IMR-90 (cell line): Measurements from ENCODE around the gene OR1L8. TPM values are rescaled to one million over a fixed set of nuclear protein-coding genes. Genes with fewer than 3 reads are reported as not detected.

Source experiments
- ATAC-seq: fragments of 200-7000 bp; cut with Tn5 transposase; 2 replicates; pipeline ENCODE4 v1.9.1; 2020; ENCODE audit warnings: low read depth, mild to moderate bottlenecking, moderate library complexity
- BruUV-seq: library from RNA; stranded (reverse); fragments of 400-500 nt; replicated peaks from 2 replicates; lab custom pipeline; 2021; lab: Mats Ljungman, UMichigan
- CTCF ChIA-PET: fragments of 300-600 bp; formaldehyde crosslinking; extraction: SDS; loops from one replicate; lab custom pipeline; 2021; ENCODE audit warnings: antibody characterized with exemption; lab: Yijun Ruan, JAX
- POLR2A ChIA-PET: fragments of 300-600 bp; sonication (Branson Sonifier 250); formaldehyde crosslinking; loops from one replicate; lab custom pipeline; 2022; ENCODE audit warnings: antibody characterized with exemption; ENCODE audit not compliant: unreplicated experiment; lab: Charles Lee
- DNase-seq: peaks from one replicate; pipeline ENCODE4 v3.0.0; 2013
- H2AFZ ChIP-seq: replicated peaks from 2 replicates; pipeline ENCODE3; 2013; ENCODE audit warnings: low read length, mild to moderate bottlenecking; ENCODE audit not compliant: poor library complexity
- H2AK5ac ChIP-seq: 2 replicates; pipeline ENCODE4 v1.6.1; 2013; ENCODE audit warnings: low read depth, low read length, inconsistent platforms
- H2AK9ac ChIP-seq: replicated peaks from 2 replicates; pipeline ENCODE3; 2013; ENCODE audit warnings: mild to moderate bottlenecking, low read depth, low read length, moderate library complexity; ENCODE audit not compliant: poor library complexity
- H2BK120ac ChIP-seq: 2 replicates; pipeline ENCODE4 v1.6.1; 2013; ENCODE audit warnings: low read depth, low read length, inconsistent platforms
- H2BK15ac ChIP-seq: 3 replicates; pipeline ENCODE4 v1.6.1; 2013; ENCODE audit warnings: low read depth, low read length, inconsistent platforms
- H2BK20ac ChIP-seq: 2 replicates; pipeline ENCODE4 v1.6.1; 2013; ENCODE audit warnings: low read depth, mild to moderate bottlenecking, inconsistent platforms, low read length, moderate library complexity
- H2BK5ac ChIP-seq: 2 replicates; pipeline ENCODE4 v1.6.1; 2013; ENCODE audit warnings: mild to moderate bottlenecking, low read depth, low read length, inconsistent platforms; ENCODE audit not compliant: poor library complexity, severe bottlenecking
- H3K14ac ChIP-seq: replicated peaks from 2 replicates; pipeline ENCODE4 v1.6.1; 2013; ENCODE audit warnings: low read depth, low read length, inconsistent platforms
- H3K18ac ChIP-seq: 2 replicates; pipeline ENCODE4 v1.6.1; 2013; ENCODE audit warnings: low read depth, low read length, control low read depth
- H3K23ac ChIP-seq: 2 replicates; pipeline ENCODE4 v1.6.1; 2013; ENCODE audit warnings: low read depth, low read length, inconsistent platforms
- H3K27ac ChIP-seq: 2 replicates; pipeline ENCODE4 v1.5.1; 2013; ENCODE audit warnings: mild to moderate bottlenecking, control low read depth, low read length; ENCODE audit not compliant: insufficient read depth
- H3K27me3 ChIP-seq: 2 replicates; pipeline ENCODE4 v1.6.1; 2013; ENCODE audit warnings: low read length; ENCODE audit not compliant: control insufficient read depth, insufficient read depth
- H3K36me3 ChIP-seq: 2 replicates; pipeline ENCODE4 v1.6.1; 2013; ENCODE audit warnings: low read length, mixed read lengths; ENCODE audit not compliant: control insufficient read depth, insufficient read depth
- H3K4ac ChIP-seq: 2 replicates; pipeline ENCODE4 v1.6.1; 2013; ENCODE audit warnings: low read depth, low read length, inconsistent platforms
- H3K4me1 ChIP-seq: 2 replicates; pipeline ENCODE4 v1.6.1; 2013; ENCODE audit warnings: low read length, mixed read lengths; ENCODE audit not compliant: control insufficient read depth, insufficient read depth
- H3K4me2 ChIP-seq: 2 replicates; pipeline ENCODE4 v1.6.1; 2013; ENCODE audit warnings: low read depth, mild to moderate bottlenecking, control low read depth, low read length, moderate library complexity
- H3K4me3 ChIP-seq: 2 replicates; pipeline ENCODE4 v1.5.1; 2013; ENCODE audit warnings: low read depth, mild to moderate bottlenecking, control low read depth, low read length, moderate library complexity; ENCODE audit not compliant: insufficient read depth
- H3K56ac ChIP-seq: 2 replicates; pipeline ENCODE4 v1.6.1; 2013; ENCODE audit warnings: low read length, inconsistent platforms; ENCODE audit not compliant: insufficient read depth; ENCODE audit errors: extremely low read depth
- H3K79me1 ChIP-seq, 2 experiments: 2 replicates each; pipeline ENCODE4 v1.6.1; 2013; ENCODE audit warnings: low read length in 2 of 2, inconsistent platforms in 1 of 2, low read depth in 1 of 2
- H3K9ac ChIP-seq: 2 replicates; pipeline ENCODE4 v1.6.1; 2013; ENCODE audit warnings: low read depth, low read length, control low read depth
- H3K9me1 ChIP-seq: 2 replicates; pipeline ENCODE4 v1.6.1; 2013; ENCODE audit warnings: low read length, inconsistent platforms; ENCODE audit not compliant: insufficient read depth
- H3K9me3 ChIP-seq: 2 replicates; pipeline ENCODE4 v1.6.1; 2013; ENCODE audit warnings: low read length; ENCODE audit not compliant: control insufficient read depth, insufficient read depth
- H4K20me1 ChIP-seq: 2 replicates; pipeline ENCODE4 v1.6.1; 2013; ENCODE audit warnings: low read length, inconsistent platforms; ENCODE audit not compliant: insufficient read depth
- H4K5ac ChIP-seq: 2 replicates; pipeline ENCODE4 v1.6.1; 2013; ENCODE audit warnings: mild to moderate bottlenecking, low read depth, low read length, control low read depth
- H4K8ac ChIP-seq, 2 experiments: 2 replicates each; pipeline ENCODE4 v1.6.1; 2013; ENCODE audit warnings: low read depth in 2 of 2, low read length in 2 of 2, control low read depth in 1 of 2, inconsistent platforms in 1 of 2
- H4K91ac ChIP-seq: 2 replicates; pipeline ENCODE4 v1.6.1; 2013; ENCODE audit warnings: low read depth, low read length, inconsistent platforms; ENCODE audit not compliant: insufficient read depth
- BHLHE40 ChIP-seq: fragments of 150-350 bp; IDR thresholded peaks from 2 replicates; pipeline ENCODE4 v1.6.1; 2016; ENCODE audit warnings: mild to moderate bottlenecking, low read depth, low read length
- MAFK ChIP-seq: IDR thresholded peaks from 2 replicates; pipeline ENCODE4 v1.6.1; 2012; ENCODE audit warnings: low read depth, low read length, improper control_type of control experiment
- WGBS, 2 experiments: methylation state at CpG; one replicate each; pipeline versions ENCODE4 v1.1.5 to v1.1.7; 2013; ENCODE audit warnings: missing lambda C conversion rate in 2 of 2; ENCODE audit not compliant: insufficient read length in 1 of 2; ENCODE audit errors: extremely low coverage in 2 of 2; 5-methylcytosine and 5-hydroxymethylcytosine counted together
- dilution Hi-C: fragments of 300-500 bp; cut with HindIII; formaldehyde crosslinking; loops from one replicate; pipeline ENCODE4 v1.14.3; 2018; ENCODE audit warnings: low sequenced_read_pairs; ENCODE audit not compliant: unreplicated experiment
- in situ Hi-C: fragments of 300-500 bp; cut with MboI; formaldehyde crosslinking; loops from 3 replicates; pipeline ENCODE4 v1.14.3; 2019; ENCODE audit warnings: low sequenced_read_pairs, inconsistent platforms, mixed read lengths
- intact Hi-C: fragments of 100-400 bp; cut with micrococcal nuclease; formaldehyde crosslinking; loops from 2 replicates; pipeline ENCODE4 v1.10.0; 2022
- polyA plus RNA-seq, 3 experiments: library from polyadenylated mRNA; depleted of rRNA; stranded (reverse); fragments of >200 nt; gene quantifications; 2 replicates each; pipeline ENCODE4 v1.2.3, GENCODE V29; 2012; ENCODE audit warnings: low replicate concordance in 1 of 3
- total RNA-seq: library from RNA; depleted of rRNA; stranded (reverse); fragments of >200 nt; gene quantifications from 2 replicates; pipeline ENCODE4 v1.2.3, GENCODE V29; 2012; rRNA removed
- TF ChIP-seq, protein P1 (sequence below): fragments of 150-350 bp; IDR thresholded peaks from 2 replicates; pipeline ENCODE4 v1.6.1; 2016; ENCODE audit warnings: low read depth, mild to moderate bottlenecking, low read length, moderate library complexity, borderline replicate concordance

The OR1L8 gene
- total and polyA plus RNA-seq, 2 of the 4 experiments (the other 2 are of a cell fraction) = not detected

DNA sequence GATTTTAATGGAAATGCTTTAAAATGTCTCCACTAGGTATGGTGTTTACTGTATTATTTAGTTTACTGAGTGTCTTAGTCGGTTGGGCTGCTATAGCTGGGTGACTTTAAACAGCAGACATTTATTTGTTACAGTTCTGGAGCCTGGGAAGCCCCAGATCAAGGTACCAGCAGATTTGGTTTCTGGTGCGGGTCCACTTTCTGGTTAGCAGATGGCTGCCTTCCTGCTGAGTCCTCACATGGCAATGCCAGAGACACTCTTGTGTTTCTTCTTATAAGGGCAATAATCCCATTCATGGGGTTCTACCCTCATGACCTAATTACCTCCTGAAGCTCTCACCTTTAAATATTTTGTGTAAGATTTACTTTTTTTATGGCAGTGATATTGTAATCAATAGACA lies 65.0 kb downstream of the OR1L8 start:
- Histone ChIP-seq H2AFZ (no peak overlapping the region), H4K5ac (no peak overlapping the region), H2BK20ac (no peak overlapping the region), H3K9me1 (no peaks in the 10 kb centered on the region), H2BK15ac (no peak overlapping the region), H3K79me1 (no peaks in the 10 kb centered on the region), H3K18ac (no peak overlapping the region), H3K36me3 (no peaks in the 10 kb centered on the region), H3K4ac (no peak overlapping the region), H3K4me3 (no peak overlapping the region), H2BK5ac (no peak overlapping the region), H3K23ac (no peak overlapping the region), H3K9me3 (no peaks in the 10 kb centered on the region), H3K4me1 (no peaks in the 10 kb centered on the region), H4K8ac (no peak overlapping the region), H3K9ac (no peak overlapping the region), H2AK9ac (no peak overlapping the region), H3K4me2 (no peak overlapping the region), H2BK120ac (no peak overlapping the region), H3K14ac (no peak overlapping the region), H3K27ac (no peak overlapping the region), H4K20me1 (no peaks in the 10 kb centered on the region), H3K27me3 (peaks cover 20% of the 10 kb centered on the region), H4K91ac (no peak overlapping the region), H3K56ac (no peak overlapping the region), H2AK5ac (no peak overlapping the region)
- ChIA-PET CTCF (no interaction called here), POLR2A (no interaction called here)
- TF ChIP-seq MAFK (no peak), BHLHE40 (no peak)
- TF ChIP-seq, protein P1, sequence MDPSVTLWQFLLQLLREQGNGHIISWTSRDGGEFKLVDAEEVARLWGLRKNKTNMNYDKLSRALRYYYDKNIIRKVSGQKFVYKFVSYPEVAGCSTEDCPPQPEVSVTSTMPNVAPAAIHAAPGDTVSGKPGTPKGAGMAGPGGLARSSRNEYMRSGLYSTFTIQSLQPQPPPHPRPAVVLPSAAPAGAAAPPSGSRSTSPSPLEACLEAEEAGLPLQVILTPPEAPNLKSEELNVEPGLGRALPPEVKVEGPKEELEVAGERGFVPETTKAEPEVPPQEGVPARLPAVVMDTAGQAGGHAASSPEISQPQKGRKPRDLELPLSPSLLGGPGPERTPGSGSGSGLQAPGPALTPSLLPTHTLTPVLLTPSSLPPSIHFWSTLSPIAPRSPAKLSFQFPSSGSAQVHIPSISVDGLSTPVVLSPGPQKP = no peak
- no TSS peak for BruUV-seq
- intact Hi-C loops = no loop called here
- ATAC-seq (no peak), DNase-seq (no peak)
- dilution Hi-C loops = no loop called here
- WGBS, 2 experiments = no CpG with 5 or more reads among the region's 2 CpGs
- in situ Hi-C loops = no loop called here

Other genes starting within 250 kb of the OR1L8 start
- gene PTGS1, start 212.4 kb downstream of the OR1L8 start, total RNA-seq = 21.1 and 24.7 TPM in 2 replicates
- gene PTGS1, start 212.4 kb downstream of the OR1L8 start, polyA plus RNA-seq (2012; rRNA removed) = 33.9 and 38.3 TPM in 2 replicates
- gene OR1J1, start 105.5 kb downstream of the OR1L8 start, total RNA-seq = not detected in 2 replicates
- gene OR1J1, start 105.5 kb downstream of the OR1L8 start, polyA plus RNA-seq (2012; rRNA removed) = not detected in 2 replicates
- gene OR1J2, start 72.6 kb downstream of the OR1L8 start, total RNA-seq = not detected in 2 replicates
- not detected in 2 replicates for gene OR1J2, start 72.6 kb downstream of the OR1L8 start, polyA plus RNA-seq (2012; rRNA removed)
- gene OR1J4, start 64.2 kb downstream of the OR1L8 start, total RNA-seq = not detected in 2 replicates
- gene OR1J4, start 64.2 kb downstream of the OR1L8 start, polyA plus RNA-seq (2012; rRNA removed) = not detected in 2 replicates
- not detected in 2 replicates for gene OR1N1, start 56.1 kb downstream of the OR1L8 start, total RNA-seq
- not detected in 2 replicates for gene OR1N1, start 56.1 kb downstream of the OR1L8 start, polyA plus RNA-seq (2012; rRNA removed)
- gene OR1N2, start 30.3 kb downstream of the OR1L8 start, total RNA-seq = not detected in 2 replicates
- not detected in 2 replicates for gene OR1N2, start 30.3 kb downstream of the OR1L8 start, polyA plus RNA-seq (2012; rRNA removed)
- not detected in 2 replicates for gene OR1Q1, start 31.4 kb upstream of the OR1L8 start, total RNA-seq
- not detected in 2 replicates for gene OR1Q1, start 31.4 kb upstream of the OR1L8 start, polyA plus RNA-seq (2012; rRNA removed)
- gene OR1B1, start 74.2 kb upstream of the OR1L8 start, total RNA-seq = not detected in 2 replicates
- not detected in 2 replicates for gene OR1B1, start 74.2 kb upstream of the OR1L8 start, polyA plus RNA-seq (2012; rRNA removed)
- gene OR1L1, start 78.3 kb upstream of the OR1L8 start, total RNA-seq = not detected in 2 replicates
- not detected in 2 replicates for gene OR1L1, start 78.3 kb upstream of the OR1L8 start, polyA plus RNA-seq (2012; rRNA removed)
- gene OR1L3, start 91.7 kb upstream of the OR1L8 start, total RNA-seq = not detected in 2 replicates
- gene OR1L3, start 91.7 kb upstream of the OR1L8 start, polyA plus RNA-seq (2012; rRNA removed) = not detected in 2 replicates
- not detected in 2 replicates for gene OR1L4, start 140.6 kb upstream of the OR1L8 start, total RNA-seq
- not detected in 2 replicates for gene OR1L4, start 140.6 kb upstream of the OR1L8 start, polyA plus RNA-seq (2012; rRNA removed)
- gene OR1L6, start 158.9 kb upstream of the OR1L8 start, total RNA-seq = not detected in 2 replicates
- not detected in 2 replicates for gene OR1L6, start 158.9 kb upstream of the OR1L8 start, polyA plus RNA-seq (2012; rRNA removed)
- not detected in 2 replicates for gene OR5C1, start 205.5 kb upstream of the OR1L8 start, total RNA-seq
- gene OR5C1, start 205.5 kb upstream of the OR1L8 start, polyA plus RNA-seq (2012; rRNA removed) = not detected in 2 replicates
- gene OR1K1, start 216.7 kb upstream of the OR1L8 start, total RNA-seq = not detected in 2 replicates
- not detected in 2 replicates for gene OR1K1, start 216.7 kb upstream of the OR1L8 start, polyA plus RNA-seq (2012; rRNA removed)
- 22.2 and 38.3 TPM in 2 replicates for gene PDCL, start 245.2 kb upstream of the OR1L8 start, total RNA-seq
- gene PDCL, start 245.2 kb upstream of the OR1L8 start, polyA plus RNA-seq (2012; rRNA removed) = 8.7 and 10.1 TPM in 2 replicates